Ishikawa (cell line): Measurements from ENCODE around the gene OGN.

Experiments used
- EGR1 ChIP-seq: IDR thresholded peaks from 2 replicates; pipeline ENCODE4 v1.6.1; 2012
- TCF12 ChIP-seq: IDR thresholded peaks from 2 replicates; pipeline ENCODE4 v1.6.1; 2012; ENCODE audit warnings: low read depth
- TF ChIP-seq, protein P1 (sequence below): IDR thresholded peaks from 2 replicates; pipeline ENCODE4 v1.6.1; 2012

DNA sequence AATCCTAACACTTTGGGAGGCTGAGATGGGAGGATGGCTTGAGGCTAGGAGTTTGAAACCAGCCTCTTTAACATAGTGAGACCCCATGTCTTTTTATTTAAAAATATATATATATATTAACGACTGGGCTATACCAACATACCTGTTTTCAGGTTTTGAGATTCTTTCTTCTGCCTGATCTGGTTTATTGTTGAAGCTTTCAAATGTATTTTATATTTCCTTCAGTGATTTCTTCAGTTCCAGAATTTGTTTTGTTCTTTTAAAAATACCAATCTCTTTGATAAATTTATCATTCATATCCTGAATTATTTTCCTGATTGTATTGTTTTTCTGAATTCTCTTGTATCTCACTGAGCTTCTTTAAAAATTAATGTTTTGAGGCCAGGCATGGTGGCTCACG, 31.2 kb downstream of the OGN start:
- TF ChIP-seq TCF12, result no peak
- TF ChIP-seq, protein P1, sequence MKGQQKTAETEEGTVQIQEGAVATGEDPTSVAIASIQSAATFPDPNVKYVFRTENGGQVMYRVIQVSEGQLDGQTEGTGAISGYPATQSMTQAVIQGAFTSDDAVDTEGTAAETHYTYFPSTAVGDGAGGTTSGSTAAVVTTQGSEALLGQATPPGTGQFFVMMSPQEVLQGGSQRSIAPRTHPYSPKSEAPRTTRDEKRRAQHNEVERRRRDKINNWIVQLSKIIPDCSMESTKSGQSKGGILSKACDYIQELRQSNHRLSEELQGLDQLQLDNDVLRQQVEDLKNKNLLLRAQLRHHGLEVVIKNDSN, result no peak
- TF ChIP-seq EGR1, result no peak
